ENCODE results near the gene PTPRQ. TPM values are rescaled to one million over a fixed set of nuclear protein-coding genes. Genes with fewer than 3 reads are reported as not detected.
"Not testable (repeated sequence)": the region's sequence is repeated elsewhere in the genome, so short reads cannot be mapped to it uniquely, and the experiment has no call there.

PTPRQ gene
- total RNA-seq, 1 donor from 2014 or later: 0.77 TPM

DNA sequence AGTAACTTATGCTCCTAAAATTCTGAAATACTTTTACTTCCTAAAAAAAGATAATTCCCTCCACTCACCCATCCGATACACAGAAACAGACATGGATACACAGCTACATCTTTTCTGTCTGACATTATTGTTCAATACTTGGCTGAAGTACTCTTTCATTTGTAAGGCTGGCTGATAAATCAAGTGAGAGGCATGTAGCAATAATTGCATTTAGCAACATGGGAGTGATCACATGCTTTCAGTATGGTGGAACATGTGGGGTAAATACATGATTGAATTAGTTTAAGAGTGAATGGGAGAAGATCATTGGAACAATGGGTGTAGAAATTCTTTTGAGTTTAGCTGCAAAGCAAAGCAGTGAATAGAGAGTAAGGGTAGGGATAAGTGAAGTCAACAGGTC lies 25.6 kb downstream of the PTPRQ start:
- intact Hi-C loops (cut with micrococcal nuclease): no loop called here

DNA sequence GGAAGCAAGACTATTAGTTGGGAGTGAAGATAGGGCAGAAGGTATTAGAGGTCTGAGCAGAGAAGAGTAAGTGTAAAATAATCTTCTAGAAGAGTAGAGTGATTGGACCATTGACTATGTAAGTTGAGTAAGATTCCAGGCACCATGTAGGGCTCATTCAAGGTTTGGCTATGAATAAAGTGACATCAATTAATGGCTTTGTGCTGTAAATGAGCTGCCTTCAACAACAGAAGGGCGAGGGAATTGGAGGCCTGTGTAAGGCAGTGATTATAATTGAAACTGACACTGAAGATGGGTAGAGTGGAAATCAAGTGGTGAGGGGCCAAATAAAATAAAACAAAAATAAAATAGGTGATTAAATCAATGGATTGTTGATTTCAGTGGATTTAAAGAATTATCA lies 26.4 kb downstream of the PTPRQ start:
- ATAC-seq (no peak), DNase-seq (no peak)
- intact Hi-C loops (cut with micrococcal nuclease): no loop called here

More for the DNA sequence above, 25.6 kb downstream of the PTPRQ start:
- ATAC-seq: no peak
- DNase-seq: no peak

DNA sequence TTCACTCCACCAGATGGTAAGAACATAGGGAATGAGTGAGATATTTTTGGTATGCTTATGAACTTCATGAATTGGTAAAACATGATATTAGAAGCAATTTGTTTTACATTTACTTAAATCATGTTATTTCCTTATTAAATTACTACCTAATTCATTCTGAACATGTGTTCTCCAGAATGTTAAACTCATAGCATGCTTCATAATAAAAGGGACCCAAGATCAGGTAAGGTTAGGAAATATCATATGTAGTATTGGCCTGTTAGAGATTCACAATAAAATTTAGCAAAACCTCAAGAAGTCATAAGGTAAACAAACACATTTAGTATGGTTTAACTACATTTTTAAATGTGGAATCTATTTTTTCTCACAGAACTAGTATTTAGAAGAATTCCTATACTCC lies 28.2 kb downstream of the PTPRQ start:
- DNase-seq: no peak
- no peak for ATAC-seq
- intact Hi-C loops (cut with micrococcal nuclease): no loop called here

DNA sequence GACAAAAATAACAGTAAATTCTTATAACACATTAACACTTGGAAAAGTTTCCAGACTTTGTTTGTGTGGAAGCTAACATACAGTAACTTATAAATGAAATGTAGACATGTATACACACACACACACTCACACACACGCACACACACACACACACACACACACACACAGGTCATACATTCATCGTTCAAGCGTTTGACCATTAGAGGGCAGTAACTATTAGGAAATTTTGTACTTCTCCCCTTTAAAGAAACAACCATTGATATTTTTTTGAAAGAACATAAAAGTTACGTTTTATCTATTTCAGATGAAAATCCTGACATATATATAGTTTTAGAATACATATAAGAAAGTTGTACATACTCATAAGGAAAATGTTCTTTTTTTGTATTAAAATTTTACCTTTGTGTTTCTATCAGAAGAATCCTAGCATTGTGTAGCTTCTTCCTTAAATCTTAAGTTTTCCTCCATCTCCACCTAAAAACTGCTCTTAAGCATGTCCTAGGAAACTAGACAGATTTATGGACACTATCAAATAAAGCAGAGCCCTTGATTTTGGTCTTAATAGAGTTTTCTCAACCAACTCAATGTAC lies 29.0 kb downstream of the PTPRQ start:
- DNase-seq (no peak), ATAC-seq (no peak)
- intact Hi-C loops (cut with micrococcal nuclease): no loop called here

DNA sequence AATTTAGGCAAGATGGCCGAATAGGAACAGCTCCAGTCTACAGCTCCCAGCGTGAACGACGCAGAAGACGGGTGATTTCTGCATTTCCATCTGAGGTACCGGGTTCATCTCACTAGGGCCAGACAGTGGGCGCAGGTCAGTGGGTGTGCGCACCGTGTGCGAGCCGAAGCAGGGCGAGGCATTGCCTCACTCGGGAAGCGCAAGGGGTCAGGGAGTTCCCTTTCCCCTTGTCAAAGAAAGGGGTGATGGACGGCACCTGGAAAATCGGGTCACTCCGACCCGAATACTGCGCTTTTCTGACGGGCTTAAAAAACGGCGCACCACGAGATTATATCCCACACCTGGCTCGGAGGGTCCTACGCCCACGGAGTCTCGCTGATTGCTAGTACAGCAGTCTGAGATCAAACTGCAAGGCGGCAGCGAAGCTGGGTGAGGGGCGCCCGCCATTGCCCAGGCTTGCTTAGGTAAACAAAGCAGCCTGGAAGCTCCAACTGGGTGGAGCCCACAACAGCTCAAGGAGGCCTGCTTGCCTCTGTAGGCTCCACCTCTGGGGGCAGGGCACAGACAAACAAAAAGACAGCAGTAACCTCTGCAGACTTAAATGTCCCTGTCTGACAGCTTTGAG lies 33.6 kb downstream of the PTPRQ start:
- ATAC-seq; DNase-seq; intact Hi-C loops (cut with micrococcal nuclease): not testable (repeated sequence)

DNA sequence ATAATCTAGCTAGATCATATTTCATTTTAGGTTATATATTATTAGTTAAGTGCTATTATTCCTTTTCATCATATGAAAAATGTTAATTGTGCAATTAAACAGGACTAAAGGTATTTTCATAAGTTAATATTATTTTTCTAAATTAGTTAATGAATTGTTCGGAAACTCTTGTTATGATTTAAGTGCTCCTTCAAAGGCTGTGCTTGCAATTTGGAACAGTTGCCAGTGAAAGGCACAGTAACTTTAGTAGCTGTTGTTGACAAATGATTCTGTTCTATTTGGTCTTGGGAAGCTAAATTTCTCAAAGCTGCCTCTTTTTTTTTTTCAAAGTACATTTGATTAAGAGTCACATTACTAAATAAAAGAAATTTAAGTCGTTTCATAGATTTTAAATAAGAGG lies 40.7 kb downstream of the PTPRQ start:
- DNase-seq: no peak
- no peak for ATAC-seq
- intact Hi-C loops (cut with micrococcal nuclease): no loop called here

DNA sequence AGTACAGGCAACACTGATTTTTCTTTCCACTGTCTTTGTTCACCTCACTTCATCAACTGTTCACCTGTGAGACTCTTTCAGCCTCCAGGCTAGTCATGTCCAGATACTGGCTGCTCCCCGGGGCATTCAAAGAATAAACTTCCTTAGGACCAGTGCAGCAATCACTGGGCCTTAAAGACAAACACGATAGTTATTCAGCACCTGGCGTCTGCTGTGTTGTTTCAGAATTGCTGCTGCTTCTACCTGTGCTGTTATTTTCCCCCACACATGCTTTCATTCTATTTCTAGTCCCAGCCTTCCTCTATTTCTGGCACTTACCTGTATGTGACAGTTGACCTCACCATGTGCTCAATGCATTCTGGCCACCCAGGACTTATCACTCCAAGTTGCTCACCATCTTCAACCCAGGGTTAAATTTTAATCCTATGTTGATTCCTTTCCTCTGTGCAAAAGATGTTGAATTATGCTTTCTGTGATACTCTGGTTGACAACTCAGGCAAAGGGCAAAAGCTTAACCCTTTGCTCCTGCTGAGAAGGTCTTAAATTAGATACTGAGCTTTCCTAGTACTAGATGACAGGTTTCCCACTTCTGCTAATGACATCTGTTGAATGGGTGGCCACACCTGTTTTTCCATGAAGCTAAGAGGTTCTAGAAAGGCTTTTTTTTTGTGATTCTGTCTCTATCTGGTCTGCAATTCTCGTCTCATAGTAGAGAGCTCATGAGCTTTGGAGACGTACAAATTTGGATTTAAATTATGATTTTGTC lies 41.4 kb downstream of the PTPRQ start:
- ATAC-seq (no peak), DNase-seq (no peak)
- intact Hi-C loops (cut with micrococcal nuclease): no loop called here

DNA sequence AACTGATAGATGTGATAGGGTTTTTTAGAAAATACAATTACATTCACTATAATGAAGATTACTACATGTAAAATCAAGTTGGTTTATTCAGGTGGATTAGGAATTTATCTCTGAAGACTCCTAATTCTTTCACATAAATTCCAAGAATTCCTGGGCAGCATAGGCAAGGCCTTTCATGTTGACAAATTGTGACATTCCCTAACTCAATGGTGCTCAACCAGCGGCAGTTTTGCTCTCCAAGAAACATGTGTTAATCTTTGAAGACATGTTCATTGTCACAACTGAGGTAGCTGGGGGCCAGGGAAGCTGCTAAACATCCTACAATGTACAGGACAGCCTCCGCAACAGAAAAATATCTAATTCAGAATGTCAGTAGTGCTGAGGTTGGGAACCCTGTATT lies 46.3 kb downstream of the PTPRQ start:
- DNase-seq: no peak
- no peak for ATAC-seq
- intact Hi-C loops (cut with micrococcal nuclease): loop anchor here (10.0 kb wide), 1 partner anchor 254 kb away; no protein-coding TSS in a partner anchor

DNA sequence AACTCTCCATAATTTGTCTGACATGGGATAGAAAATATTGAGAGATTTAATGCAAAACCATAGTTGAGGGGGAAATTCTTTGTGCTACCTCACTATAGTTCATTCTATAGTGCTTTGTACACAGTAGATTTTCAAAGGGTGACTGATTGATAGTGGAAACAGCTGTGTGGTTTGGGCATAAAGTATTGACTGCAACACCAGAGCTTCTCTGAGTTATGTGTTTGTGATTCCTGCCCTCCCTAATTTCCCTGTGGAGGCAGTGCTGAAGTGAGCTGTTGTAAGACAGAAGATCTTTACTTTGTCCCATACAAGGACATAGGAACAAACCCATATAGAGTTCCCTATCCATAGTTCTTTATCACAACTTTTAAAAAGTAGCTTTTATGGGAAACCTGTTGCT lies 47.1 kb downstream of the PTPRQ start:
- ATAC-seq (no peak), DNase-seq (no peak)
- intact Hi-C loops (cut with micrococcal nuclease): loop anchor here (10.0 kb wide), 1 partner anchor 254 kb away; no protein-coding TSS in a partner anchor

DNA sequence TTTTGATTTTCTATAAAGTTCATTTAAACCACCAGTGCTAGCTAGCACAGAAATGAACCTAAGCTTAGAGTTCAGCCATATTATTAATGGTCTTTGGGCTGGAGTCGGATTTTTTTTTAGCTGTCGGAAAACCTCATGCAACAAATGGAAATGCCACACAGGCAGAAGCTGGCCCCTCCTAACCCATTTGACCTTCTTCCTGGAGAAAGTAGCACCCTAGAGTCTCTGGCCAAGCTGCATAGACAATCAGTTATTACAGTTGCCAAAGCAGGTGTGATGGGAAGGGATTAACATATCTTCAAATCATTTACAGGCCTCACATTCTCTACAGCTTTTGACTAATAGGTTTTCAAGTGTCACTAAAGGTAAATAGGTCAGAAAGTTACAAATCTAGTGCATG lies 49.4 kb downstream of the PTPRQ start:
- ATAC-seq: no peak
- intact Hi-C loops (cut with micrococcal nuclease): loop anchor here (10.0 kb wide), 1 partner anchor 251 kb away; no protein-coding TSS in a partner anchor

DNA sequence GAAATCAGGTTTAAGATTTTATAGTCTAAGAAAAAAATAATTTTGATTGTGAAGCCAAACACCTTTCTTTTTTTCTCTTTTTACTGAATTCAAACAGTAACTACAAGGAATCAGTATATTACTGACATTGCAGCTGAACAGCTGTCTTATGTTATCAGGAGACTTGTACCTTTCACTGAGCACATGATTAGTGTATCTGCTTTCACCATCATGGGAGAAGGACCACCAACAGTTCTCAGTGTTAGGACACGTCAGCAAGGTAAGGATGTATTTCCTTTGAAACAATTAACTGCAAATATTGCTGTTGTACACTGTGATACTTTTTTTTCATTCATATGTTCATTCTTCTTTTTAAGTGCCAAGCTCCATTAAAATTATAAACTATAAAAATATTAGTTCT lies 50.8 kb downstream of the PTPRQ start:
- intact Hi-C loops (cut with micrococcal nuclease): loop anchor here (10.0 kb wide), 1 partner anchor 250 kb away; no protein-coding TSS in a partner anchor
- ATAC-seq: no peak

More for the DNA sequence above, 49.4 kb downstream of the PTPRQ start:
- no peak for DNase-seq

DNA sequence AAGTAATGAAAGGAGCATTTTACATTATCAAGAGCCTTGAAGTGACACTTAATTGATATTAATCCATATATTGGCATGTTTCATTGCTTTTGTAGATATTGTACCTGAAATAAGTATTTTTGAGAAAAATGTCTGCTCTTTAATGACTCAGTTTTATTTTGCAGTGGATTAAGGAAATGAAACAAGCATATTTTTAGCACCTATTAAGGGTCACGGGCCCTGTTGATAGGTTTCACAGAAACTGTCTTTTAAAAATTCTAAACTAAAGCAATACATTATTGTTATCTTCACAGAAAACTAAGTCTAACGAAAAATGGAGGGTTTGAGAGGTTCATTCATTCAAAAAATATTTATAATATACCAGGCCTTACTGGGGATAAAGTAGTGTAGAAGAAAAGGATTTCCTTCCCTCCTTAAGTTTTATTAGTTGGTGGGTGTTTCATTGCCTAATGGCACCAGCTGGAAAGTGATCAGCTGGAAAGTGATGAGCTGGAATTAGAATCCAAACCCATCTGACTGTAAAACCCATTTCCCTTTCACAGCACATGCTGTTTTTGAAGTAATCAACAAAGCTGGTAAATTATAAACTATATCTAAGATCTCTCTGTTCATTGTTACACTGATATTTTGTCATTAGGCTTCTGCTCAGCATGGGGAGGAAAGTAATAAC lies 54.2 kb downstream of the PTPRQ start:
- intact Hi-C loops (cut with micrococcal nuclease): loop anchor here (10.0 kb wide), 1 partner anchor 247 kb away; no protein-coding TSS in a partner anchor

More for the DNA sequence above, 50.8 kb downstream of the PTPRQ start:
- DNase-seq: no peak

DNA sequence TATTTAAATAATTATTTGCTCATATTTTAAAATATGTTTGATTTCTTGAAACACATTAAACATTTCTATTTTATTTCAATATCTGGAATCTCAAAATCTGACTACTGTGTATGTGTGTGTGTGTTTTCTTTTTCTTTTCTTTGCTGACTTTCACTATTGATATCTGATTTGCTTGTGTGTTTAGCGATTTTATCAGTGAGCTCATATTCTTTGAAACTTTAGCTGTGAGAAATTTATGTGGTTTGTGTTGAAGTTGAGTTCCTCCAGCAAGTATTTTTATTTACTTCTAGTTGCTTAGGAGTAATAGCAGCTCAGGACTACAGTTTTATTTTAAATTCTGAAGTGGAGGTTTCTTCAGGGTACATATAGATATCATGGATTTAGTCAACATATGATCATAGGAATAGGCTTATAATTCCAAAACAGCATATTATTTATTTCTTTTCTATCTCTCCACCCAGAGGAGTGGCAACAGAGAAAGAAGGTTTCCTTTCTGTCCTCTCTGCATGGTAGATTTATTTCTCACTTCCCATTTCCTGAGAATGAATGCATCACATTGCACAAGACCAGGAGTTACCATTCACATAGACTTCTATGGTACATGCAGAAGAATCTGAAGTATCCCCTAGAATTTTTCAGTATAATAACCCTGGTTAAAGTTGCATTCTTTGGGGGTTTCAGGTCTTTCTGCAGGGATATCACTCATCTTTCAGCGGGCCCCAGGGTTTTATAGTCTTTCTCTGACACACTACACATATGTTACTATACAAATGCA lies 60.5 kb downstream of the PTPRQ start:
- intact Hi-C loops (cut with micrococcal nuclease): no loop called here
- DNase-seq: no peak
- no peak for ATAC-seq

More for the DNA sequence above, 54.2 kb downstream of the PTPRQ start:
- no peak for DNase-seq
- ATAC-seq: no peak

DNA sequence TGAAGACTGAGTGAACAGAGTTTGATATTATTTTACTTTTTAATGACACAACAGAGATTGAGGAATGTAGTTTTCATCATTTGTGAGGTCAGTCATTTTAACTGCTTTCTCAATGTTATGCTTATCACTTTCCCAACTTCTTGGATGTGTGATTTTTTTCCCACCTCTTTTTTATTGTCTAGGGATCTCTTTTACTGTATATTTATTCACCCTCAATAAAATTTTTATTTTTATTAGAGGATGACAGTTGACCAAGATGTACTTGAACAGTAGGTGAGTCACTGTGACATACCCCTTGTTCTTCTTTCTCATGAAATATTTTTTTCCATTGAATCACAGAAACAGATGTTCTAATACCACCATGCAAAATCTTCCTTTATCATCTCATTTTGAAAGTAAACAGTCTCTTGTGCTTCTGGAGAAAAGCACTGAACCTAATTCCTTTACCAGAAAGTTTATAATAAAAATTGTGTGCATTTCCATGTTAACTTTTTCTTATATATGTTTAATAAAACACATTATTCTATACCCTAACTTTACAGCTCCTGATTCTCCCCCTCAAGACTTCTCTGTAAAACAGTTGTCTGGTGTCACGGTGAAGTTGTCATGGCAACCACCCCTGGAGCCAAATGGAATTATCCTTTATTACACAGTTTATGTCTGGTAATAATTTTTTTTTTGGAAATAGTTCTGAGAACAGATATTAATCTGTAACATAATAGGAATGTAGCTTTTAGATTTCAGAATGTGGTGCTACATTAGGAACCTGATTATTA lies 65.9 kb downstream of the PTPRQ start:
- no peak for DNase-seq
- no peak for ATAC-seq
- intact Hi-C loops (cut with micrococcal nuclease): no loop called here

DNA sequence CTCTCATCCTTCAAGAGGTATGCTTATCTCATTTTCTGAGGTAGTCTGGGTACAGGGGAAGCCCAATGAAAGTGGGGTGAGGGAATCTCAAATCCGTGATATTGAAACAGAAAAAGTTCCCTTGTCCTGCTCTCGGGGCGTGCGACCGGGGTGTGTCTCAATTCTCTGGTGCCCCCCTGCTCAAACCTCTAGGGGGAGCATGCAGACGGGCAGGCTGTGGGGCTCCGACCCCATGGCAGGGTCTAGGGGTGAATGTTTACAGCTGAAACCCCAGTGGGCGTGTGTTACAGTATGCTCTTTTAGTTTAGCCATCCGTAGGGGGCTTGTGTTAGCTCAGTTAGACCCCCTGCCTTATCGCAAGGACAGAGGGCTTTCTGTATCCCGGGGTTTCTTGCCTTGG lies 68.7 kb downstream of the PTPRQ start:
- intact Hi-C loops (cut with micrococcal nuclease): no loop called here
- ATAC-seq (no peak), DNase-seq (no peak)

DNA sequence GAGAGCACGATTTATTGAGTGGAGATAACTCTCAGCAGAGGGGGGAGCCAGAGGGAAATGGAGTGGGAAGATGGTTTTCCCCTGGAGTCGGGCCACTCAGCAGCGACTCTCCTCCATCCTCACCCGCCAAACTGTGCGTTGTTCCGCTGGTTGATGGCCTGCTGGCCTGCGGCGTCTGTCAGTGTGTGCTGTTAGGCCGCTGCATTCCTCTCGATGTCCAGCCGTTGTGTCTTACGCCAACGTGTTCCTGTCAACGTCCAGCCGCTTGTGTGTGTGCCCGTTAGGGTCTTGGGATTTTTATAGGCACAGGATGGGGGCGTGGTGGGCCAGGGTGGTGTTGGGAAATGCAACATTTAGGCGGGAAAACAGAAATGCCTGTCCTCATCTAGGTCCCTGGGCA lies 69.2 kb downstream of the PTPRQ start:
- DNase-seq (no peak), ATAC-seq (no peak)
- intact Hi-C loops (cut with micrococcal nuclease): no loop called here

DNA sequence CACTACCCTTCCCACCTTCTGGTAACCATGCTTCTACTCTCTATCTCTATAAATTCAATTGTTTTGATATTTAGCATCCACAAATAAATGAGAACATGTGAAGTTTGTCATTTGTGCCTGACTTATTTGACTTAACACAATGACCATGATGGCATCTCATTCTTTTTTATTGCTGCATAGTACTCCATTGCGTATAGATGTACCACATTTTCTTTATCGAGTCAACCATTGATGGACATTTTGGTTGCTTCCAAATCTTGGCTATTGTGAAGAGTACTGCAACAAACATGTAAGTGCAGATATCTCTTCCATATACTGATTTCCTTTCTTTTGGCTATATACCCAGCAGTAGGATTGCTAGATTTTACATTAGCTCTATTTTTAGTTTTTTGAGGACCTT lies 73.6 kb downstream of the PTPRQ start:
- ATAC-seq: no peak
- DNase-seq: no peak
- intact Hi-C loops (cut with micrococcal nuclease): no loop called here

DNA sequence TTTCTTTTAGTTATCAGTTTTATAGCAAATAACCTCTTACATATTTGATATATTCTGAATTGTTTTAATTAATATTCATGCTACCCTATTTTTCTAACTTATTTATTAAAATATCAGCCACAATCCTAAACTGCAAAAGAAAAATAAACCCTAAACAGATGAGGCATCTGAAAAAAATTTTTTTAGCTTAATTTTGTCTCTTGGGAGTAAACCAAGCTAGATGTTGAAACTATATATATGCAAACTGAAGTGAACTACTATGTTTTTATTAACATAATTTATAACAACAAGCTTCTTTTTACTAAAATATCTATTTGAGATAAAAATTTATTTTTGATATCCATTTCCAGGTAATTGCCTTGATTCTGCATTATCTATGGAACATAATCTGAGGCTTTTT lies 87.6 kb downstream of the PTPRQ start:
- DNase-seq (no peak), ATAC-seq (no peak)
- intact Hi-C loops (cut with micrococcal nuclease): no loop called here

Measured in left ventricle myocardium superior (tissue), 1 donor.